WERI-Rb-1 (cell line): ENCODE measurements around the gene SLC24A1.

Source experiments
- DNase-seq: peaks from one replicate; pipeline ENCODE4 v3.0.0-alpha.2; 2020
- H3K27ac ChIP-seq: fragments of 250-450 bp; sonication (Bioruptor Pico); 2 replicates; pipeline ENCODE4 v1.5.1; 2020; ENCODE audit warnings: mild to moderate bottlenecking, moderate library complexity
- H3K27me3 ChIP-seq: fragments of 250-450 bp; sonication (Bioruptor Pico); 2 replicates; pipeline ENCODE4 v1.5.1; 2021; ENCODE audit warnings: mild to moderate bottlenecking, low read depth, moderate library complexity; ENCODE audit not compliant: insufficient read depth, severe bottlenecking
- H3K36me3 ChIP-seq: fragments of 250-450 bp; sonication (Bioruptor Pico); 2 replicates; pipeline ENCODE4 v1.5.1; 2020; ENCODE audit warnings: mild to moderate bottlenecking, moderate library complexity
- H3K4me3 ChIP-seq: 2 replicates; pipeline ENCODE4 v1.5.1; 2011; ENCODE audit warnings: low read depth, mild to moderate bottlenecking, control low read depth, low read length
- H3K9me3 ChIP-seq: fragments of 250-450 bp; sonication (Bioruptor Pico); 2 replicates; pipeline ENCODE4 v1.5.1; 2021; ENCODE audit warnings: mild to moderate bottlenecking, moderate library complexity; ENCODE audit not compliant: severe bottlenecking
- CTCF ChIP-seq: IDR thresholded peaks from 2 replicates; pipeline ENCODE4 v1.5.1; 2011; ENCODE audit warnings: low read depth, mild to moderate bottlenecking, control low read depth, inconsistent platforms, low read length

Gene SLC24A1

GRCh38 chr15:65690778-65691177 is 69.0 kb downstream of the SLC24A1 start:
- DNase-seq = no peak
- Histone ChIP-seq H3K4me3 (no peak overlapping the region), H3K36me3 (peaks cover 8% of the 10 kb centered on the region), H3K27ac (no peak overlapping the region), H3K27me3 (no peaks in the 10 kb centered on the region), H3K9me3 (no peaks in the 10 kb centered on the region)
- TF ChIP-seq CTCF = no peak

- Histone ChIP-seq H3K4me3 (no peak overlapping the region), H3K36me3 (peaks cover 7% of the 10 kb centered on the region), H3K27ac (no peak overlapping the region), H3K9me3 (no peaks in the 10 kb centered on the region), H3K27me3 (no peaks in the 10 kb centered on the region)
- no peak for DNase-seq
- no peak for TF ChIP-seq CTCF
These were observed 73.3 kb downstream of the SLC24A1 start for GRCh38 chr15:65695081-65695480.
